Gastroesophageal sphincter (tissue), 4 donors: ENCODE results near the gene NCLN. TPM values are rescaled to one million over a fixed set of nuclear protein-coding genes. Genes with fewer than 3 reads are reported as not detected.
A peak's percentile ranks its signal among the peaks of the same experiment; 100 is the strongest.
"Not testable (repeated sequence)": the region's sequence is repeated elsewhere in the genome, so short reads cannot be mapped to it uniquely, and the experiment has no call there.

Experiments
- ATAC-seq: fragments of 150-250 bp; one replicate; pipeline ENCODE4 v1.9.1; 2016; ENCODE audit warnings: mild to moderate bottlenecking, moderate library complexity
- H3K27ac ChIP-seq, 4 donors: fragments of 200-600 bp; sonication (generic) in 3 of 4; 1 replicate in 3 of 4; 2 replicates in 1 of 4; pipeline ENCODE4 v1.5.1; 2016 to 2019
- H3K27me3 ChIP-seq: fragments of 200-600 bp; sonication (generic); one replicate; pipeline ENCODE4 v1.5.1; 2019
- H3K36me3 ChIP-seq, 2 donors: fragments of 200-600 bp; sonication (generic); one replicate each; pipeline ENCODE4 v1.5.1; 2019; ENCODE audit warnings: control low read depth in 1 of 2
- H3K4me1 ChIP-seq, 3 donors: fragments of 200-600 bp; sonication (generic); 1 replicate in 2 of 3; 2 replicates in 1 of 3; pipeline ENCODE4 v1.5.1; 2016 to 2019; ENCODE audit warnings: control low read depth in 2 of 3
- H3K4me3 ChIP-seq, 2 donors: fragments of 200-600 bp; sonication (generic); one replicate each; pipeline ENCODE4 v1.5.1; 2019; ENCODE audit warnings: mild to moderate bottlenecking in 1 of 2, moderate library complexity in 1 of 2
- H3K9me3 ChIP-seq, 3 donors: fragments of 200-600 bp; sonication (generic); one replicate each; pipeline ENCODE4 v1.5.1; 2017 to 2019; ENCODE audit warnings: control low read depth in 2 of 3
- EP300 ChIP-seq: sonication (generic); formaldehyde crosslinking; IDR thresholded peaks from one replicate; pipeline ENCODE4 v1.6.1; 2017; ENCODE audit warnings: antibody characterized with exemption, mild to moderate bottlenecking
- POLR2A ChIP-seq, 2 donors: fragments of 450-650 bp; IDR thresholded peaks; one replicate each; pipeline ENCODE4 v1.6.1; 2017; ENCODE audit warnings: antibody characterized with exemption in 2 of 2, mild to moderate bottlenecking in 2 of 2, moderate library complexity in 1 of 2
- POLR2AphosphoS5 ChIP-seq: sonication (generic); formaldehyde crosslinking; IDR thresholded peaks from one replicate; pipeline ENCODE4 v1.6.1; 2017; ENCODE audit warnings: antibody characterized with exemption
- WGBS, 2 donors: methylation state at CpG; one replicate each; pipeline ENCODE4 v1.1.5; 2018; ENCODE audit warnings: low coverage in 1 of 2; 5-methylcytosine and 5-hydroxymethylcytosine counted together
- total RNA-seq, 4 donors: library from RNA; depleted of rRNA; stranded (reverse); fragments of >200 nt; gene quantifications; one replicate each; pipeline ENCODE4 v1.1.0, GENCODE V29; 2016
- TF ChIP-seq, protein P1 (sequence below), 4 experiments: fragments of 200-600 bp in 2 of 4; fragments of 450-650 bp in 2 of 4; sonication (generic) in 1 of 4; IDR thresholded peaks; one replicate each; pipeline ENCODE4 v1.5.1; 2017 to 2019; ENCODE audit warnings: antibody characterized with exemption in 4 of 4, mild to moderate bottlenecking in 2 of 4, moderate library complexity in 2 of 4

The NCLN gene
- total RNA-seq, 4 donors from 2014 or later = 18.0 to 42.3 (median 29.2) TPM

DNA sequence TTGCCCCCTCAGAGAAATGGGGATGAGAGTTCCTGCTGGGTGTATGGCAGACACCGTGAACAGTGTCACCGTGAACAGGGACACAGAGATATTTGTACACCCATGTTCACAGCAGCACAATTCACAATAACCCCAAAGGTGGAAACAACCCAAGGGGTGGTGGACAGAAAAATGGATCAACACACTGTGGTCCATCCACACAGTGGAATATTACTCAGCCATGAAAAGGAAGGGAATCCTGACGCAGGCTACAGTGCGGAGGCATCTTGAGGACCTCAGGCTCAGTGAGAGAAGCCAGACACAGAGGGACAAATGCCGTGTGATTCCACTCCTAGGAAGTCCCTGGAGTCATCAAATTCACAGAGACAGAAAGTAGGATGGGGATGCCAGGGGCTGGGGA is 31.1 kb downstream of the NCLN start:
- no peak overlapping the region for H3K27ac ChIP-seq
- H3K4me1 ChIP-seq = no peaks in the 10 kb centered on the region
- H3K27me3 ChIP-seq = peaks cover 18% of the 10 kb centered on the region
- no peak overlapping the region for H3K4me3 ChIP-seq
- ATAC-seq = no peak
- 60 to 77% methylated on average over 2 to 3 of the region's 5 CpGs for WGBS, 2 donors
- no peak for TF ChIP-seq POLR2AphosphoS5
- TF ChIP-seq EP300 = no peak
- no peak for TF ChIP-seq POLR2A (IDR thresholded peaks at IDR 0.05)
- TF ChIP-seq, protein P1, sequence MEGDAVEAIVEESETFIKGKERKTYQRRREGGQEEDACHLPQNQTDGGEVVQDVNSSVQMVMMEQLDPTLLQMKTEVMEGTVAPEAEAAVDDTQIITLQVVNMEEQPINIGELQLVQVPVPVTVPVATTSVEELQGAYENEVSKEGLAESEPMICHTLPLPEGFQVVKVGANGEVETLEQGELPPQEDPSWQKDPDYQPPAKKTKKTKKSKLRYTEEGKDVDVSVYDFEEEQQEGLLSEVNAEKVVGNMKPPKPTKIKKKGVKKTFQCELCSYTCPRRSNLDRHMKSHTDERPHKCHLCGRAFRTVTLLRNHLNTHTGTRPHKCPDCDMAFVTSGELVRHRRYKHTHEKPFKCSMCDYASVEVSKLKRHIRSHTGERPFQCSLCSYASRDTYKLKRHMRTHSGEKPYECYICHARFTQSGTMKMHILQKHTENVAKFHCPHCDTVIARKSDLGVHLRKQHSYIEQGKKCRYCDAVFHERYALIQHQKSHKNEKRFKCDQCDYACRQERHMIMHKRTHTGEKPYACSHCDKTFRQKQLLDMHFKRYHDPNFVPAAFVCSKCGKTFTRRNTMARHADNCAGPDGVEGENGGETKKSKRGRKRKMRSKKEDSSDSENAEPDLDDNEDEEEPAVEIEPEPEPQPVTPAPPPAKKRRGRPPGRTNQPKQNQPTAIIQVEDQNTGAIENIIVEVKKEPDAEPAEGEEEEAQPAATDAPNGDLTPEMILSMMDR (IDR thresholded peaks at IDR 0.05) = no peak
- H3K9me3 ChIP-seq = no peaks in the 10 kb centered on the region
- no peaks in the 10 kb centered on the region for H3K36me3 ChIP-seq

DNA sequence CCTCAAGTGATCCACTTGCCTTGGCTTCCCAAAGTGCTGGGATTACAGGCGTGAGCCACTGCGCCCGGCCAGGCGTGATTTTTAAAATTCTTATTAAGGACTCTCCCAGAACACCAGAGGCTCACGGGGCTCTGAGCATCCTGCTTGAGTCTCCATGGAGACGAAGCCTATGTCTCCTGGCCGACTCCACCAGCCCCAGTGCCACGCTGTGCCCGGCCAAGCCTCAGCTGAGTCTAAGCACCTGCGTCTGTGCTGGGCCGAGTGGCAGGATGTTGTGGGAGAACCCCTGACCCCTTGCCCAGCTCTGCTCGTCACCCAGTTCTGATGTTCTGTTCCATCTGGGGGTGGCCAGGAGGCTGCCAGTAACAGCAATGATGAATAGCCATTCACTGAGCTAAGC is 34.8 kb downstream of the NCLN start:
- TF ChIP-seq POLR2A (IDR thresholded peaks at IDR 0.05) = no peak
- no peak for TF ChIP-seq EP300
- no peak for TF ChIP-seq POLR2AphosphoS5
- TF ChIP-seq, protein P1 (IDR thresholded peaks at IDR 0.05) = no peak
- 70% methylated on average over 2 of the region's 12 CpGs; no CpG with 5 or more reads in 1 of the 2 donors for WGBS, 2 donors

DNA sequence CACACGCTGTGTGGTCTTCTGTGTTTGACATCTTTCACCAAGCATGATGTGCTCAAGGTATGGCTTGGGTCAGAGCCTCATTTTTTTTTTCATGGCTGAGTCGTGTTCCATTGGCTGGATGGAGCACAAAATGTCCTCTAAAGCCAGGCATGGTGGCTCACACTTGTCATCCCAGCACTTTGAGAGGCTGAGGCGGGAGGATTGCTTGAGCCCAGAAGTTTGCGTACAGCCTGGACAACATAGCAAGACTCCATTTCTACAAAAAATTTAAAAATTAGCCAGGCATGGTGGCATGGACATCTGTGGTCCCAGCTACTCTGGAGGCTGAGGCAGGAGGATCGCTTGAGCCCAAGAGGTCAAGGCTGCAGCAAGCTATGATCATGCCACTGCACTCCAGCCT is 35.8 kb downstream of the NCLN start:
- H3K4me3 ChIP-seq, H3K27ac ChIP-seq, H3K9me3 ChIP-seq, H3K36me3 ChIP-seq, ATAC-seq: not testable (repeated sequence)
- Histone ChIP-seq H3K4me1 (peaks cover 0 to 10% (median 0%) of the 10 kb centered on the region in 3 donors), H3K27me3 (peaks cover 65% of the 10 kb centered on the region)
- 92 to 100% methylated on average over 1 to 5 of the region's 5 CpGs for WGBS, 2 donors

More for the DNA sequence above, 34.8 kb downstream of the NCLN start:
- Histone ChIP-seq H3K27ac (no peak overlapping the region), H3K27me3 (peaks cover 55% of the 10 kb centered on the region), H3K9me3 (no peaks in the 10 kb centered on the region), H3K4me1 (peaks cover 0 to 10% (median 0%) of the 10 kb centered on the region in 3 donors), H3K36me3 (no peaks in the 10 kb centered on the region), H3K4me3 (no peak overlapping the region)
- no peak for ATAC-seq

DNA sequence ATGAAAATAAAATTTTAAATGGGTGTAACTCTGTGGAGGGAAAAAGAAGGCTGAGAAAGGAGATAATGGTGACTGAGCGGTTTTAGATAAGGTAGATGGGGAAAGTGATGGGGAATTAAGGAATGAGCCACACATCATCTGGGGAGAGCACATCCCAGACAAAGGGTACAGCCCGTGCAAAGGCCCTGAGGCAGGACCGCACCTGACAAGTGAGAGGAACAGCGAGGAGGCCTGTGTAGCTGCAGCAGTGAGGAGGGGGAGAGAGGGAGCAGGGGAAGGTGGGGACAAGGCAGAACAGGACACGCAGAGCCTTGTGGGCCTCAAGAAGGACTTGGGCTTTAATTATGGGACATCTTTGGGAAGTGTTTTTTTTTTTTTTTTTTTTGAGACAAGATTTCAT is 37.0 kb downstream of the NCLN start:
- Histone ChIP-seq H3K27me3 (peaks cover 76% of the 10 kb centered on the region), H3K27ac (no peak overlapping the region)
- 74 to 91% methylated on average over 4 to 5 of the region's 5 CpGs for WGBS, 2 donors

DNA sequence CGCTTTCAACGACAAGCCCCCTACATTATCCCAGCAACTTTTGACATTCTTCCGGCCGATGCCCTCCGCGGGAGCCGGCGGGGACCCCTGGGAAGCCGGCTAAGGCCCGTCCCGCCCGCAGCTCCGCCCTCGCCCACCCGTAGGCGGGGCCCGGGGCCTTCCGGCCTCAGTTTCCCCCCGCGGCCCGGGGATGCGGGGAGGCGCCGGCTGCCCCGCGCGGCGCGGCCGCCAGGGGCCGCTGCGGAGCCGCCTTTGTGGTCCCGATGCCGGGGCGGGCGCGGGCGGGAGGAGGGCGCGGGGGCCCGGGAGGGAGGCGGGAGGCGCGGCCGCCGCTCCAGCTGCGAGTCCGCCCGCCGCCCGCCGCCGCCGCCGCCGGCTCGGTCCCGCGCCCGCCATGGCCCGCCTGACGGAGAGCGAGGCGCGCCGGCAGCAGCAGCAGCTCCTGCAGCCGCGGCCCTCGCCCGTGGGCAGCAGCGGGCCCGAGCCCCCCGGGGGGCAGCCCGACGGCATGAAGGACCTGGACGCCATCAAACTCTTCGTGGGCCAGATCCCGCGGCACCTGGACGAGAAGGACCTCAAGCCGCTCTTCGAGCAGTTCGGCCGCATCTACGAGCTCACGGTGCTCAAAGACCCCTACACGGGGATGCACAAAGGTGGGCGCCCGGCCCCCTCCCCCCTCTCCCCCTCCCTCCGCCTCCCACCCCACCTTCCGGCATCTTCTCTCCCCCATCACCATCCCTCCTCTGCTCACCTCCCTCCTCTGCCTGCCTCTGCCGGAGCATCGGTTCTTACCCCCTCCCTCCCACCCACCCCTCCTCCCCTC is 38.8 kb downstream of the NCLN start, which contains the start of gene CELF5:
Gene CELF5 (plus strand): TSS at position 316 of the 823 bp plus-strand sequence. CDS start 79 bp downstream, at position 395.
- peak; percentile 71 for ATAC-seq

More for the DNA sequence above, 37.0 kb downstream of the NCLN start:
- Histone ChIP-seq H3K4me3 (no peak overlapping the region), H3K9me3 (no peaks in the 10 kb centered on the region), H3K4me1 (peaks cover 0 to 10% (median 0%) of the 10 kb centered on the region in 3 donors), H3K36me3 (no peaks in the 10 kb centered on the region)
- TF ChIP-seq POLR2AphosphoS5 (no peak), POLR2A (IDR thresholded peaks at IDR 0.05) (no peak), EP300 (no peak)
- TF ChIP-seq, protein P1 (IDR thresholded peaks at IDR 0.05) = no peak
- ATAC-seq = no peak

More for the DNA sequence above, 38.8 kb downstream of the NCLN start, which contains the start of gene CELF5:
- TF ChIP-seq, protein P1 (IDR thresholded peaks at IDR 0.05) = peak in 3 of 4 experiments; percentile 55 to 65 (median 64)
- no peak for TF ChIP-seq POLR2AphosphoS5
- no peak for TF ChIP-seq EP300
- no peak for TF ChIP-seq POLR2A (IDR thresholded peaks at IDR 0.05)
- 0 to 10% methylated on average over 1 to 2 of the region's 94 CpGs for WGBS, 2 donors
- Histone ChIP-seq H3K27me3 (peaks cover 95% of the 10 kb centered on the region), H3K27ac (no peak within 1 kb of the TSS), H3K9me3 (no peaks in the 10 kb centered on the region), H3K36me3 (no peaks in the 10 kb centered on the region), H3K4me3 (peak within 1 kb of the TSS in 1 of 2 donors; percentile 37), H3K4me1 (peaks cover 0 to 10% (median 0%) of the 10 kb centered on the region in 3 donors)
